VCaP (cell line): ENCODE results near the gene ULK3.

Source experiments
- H3K27ac ChIP-seq: fragments of 450-650 bp; 2 replicates; pipeline ENCODE4 v1.5.1; 2017
- TF ChIP-seq, protein P1 (sequence below): fragments of 450-650 bp; conservative IDR thresholded peaks from 2 replicates; pipeline ENCODE4 v1.5.1; 2017; ENCODE audit warnings: mild to moderate bottlenecking, moderate library complexity

Gene ULK3

DNA sequence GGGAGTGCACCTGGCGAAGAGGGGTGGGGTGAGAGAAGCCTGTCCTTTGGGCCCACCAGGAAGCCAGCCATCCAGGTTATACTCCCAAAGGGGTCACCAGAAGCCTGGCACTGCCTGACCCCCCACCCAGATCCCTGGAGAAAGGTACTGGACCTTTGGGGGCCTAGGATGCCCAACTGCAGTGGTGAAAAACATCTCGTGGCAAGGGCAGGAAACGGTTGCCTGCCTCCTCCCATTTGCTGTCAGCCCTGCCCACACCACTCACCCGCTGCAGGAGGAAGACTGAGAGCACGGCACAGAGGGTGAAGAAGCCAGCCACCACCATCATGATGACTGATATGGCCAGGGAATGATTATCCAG, 2.2 kb upstream of the ULK3 start:
- peak overlapping the region; percentile 100 for H3K27ac ChIP-seq
- TF ChIP-seq, protein P1, sequence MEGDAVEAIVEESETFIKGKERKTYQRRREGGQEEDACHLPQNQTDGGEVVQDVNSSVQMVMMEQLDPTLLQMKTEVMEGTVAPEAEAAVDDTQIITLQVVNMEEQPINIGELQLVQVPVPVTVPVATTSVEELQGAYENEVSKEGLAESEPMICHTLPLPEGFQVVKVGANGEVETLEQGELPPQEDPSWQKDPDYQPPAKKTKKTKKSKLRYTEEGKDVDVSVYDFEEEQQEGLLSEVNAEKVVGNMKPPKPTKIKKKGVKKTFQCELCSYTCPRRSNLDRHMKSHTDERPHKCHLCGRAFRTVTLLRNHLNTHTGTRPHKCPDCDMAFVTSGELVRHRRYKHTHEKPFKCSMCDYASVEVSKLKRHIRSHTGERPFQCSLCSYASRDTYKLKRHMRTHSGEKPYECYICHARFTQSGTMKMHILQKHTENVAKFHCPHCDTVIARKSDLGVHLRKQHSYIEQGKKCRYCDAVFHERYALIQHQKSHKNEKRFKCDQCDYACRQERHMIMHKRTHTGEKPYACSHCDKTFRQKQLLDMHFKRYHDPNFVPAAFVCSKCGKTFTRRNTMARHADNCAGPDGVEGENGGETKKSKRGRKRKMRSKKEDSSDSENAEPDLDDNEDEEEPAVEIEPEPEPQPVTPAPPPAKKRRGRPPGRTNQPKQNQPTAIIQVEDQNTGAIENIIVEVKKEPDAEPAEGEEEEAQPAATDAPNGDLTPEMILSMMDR: no peak

GRCh38 chr15:74844319-74845207, 1.6 kb upstream of the ULK3 start:
- TF ChIP-seq, protein P1: no peak

DNA sequence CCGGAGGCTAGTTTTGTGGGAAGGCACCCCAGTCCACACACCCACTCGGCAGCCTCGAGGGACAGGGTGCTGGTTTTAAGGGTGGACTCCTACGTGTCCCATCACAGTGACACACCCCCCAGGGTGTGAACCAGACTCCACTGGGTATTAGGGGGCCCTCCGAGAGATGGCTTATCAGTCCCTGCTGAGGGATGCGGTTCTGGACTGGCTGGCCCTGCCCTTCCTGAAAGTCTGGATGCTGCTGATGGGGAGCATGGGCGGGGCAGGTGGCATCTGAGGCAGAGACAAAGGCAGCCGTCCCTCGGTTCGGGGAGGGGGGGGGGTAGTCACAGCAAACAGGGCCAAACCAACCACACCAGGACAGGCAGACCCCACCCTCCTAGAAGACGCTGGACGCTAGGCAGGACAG, 939 bp upstream of the ULK3 start:
- peak overlapping the region; percentile 100 for H3K27ac ChIP-seq
- TF ChIP-seq, protein P1: no peak

More at GRCh38 chr15:74844319-74845207, 1.6 kb upstream of the ULK3 start:
- peak overlapping the region; percentile 100 for H3K27ac ChIP-seq

DNA sequence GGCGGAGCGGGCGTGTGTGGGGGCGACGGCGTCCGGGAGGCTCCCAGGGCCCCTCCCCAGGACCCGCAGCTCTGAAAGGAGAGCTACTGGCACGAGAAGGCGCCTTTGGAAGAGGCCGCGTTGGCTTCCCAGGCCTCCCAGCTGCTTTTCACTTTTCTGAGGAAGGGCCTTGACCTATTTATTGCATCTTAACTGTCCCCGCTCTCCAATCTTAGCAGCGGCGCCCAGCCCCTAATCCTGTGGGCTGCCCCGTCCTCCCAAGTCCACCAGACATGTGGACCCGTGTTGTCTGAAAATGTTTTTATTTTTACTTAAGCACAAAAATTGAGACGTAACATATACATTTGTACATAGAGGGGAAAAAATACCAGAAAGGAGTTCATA, 481 bp upstream of the ULK3 start:
- H3K27ac ChIP-seq: peak overlapping the region; percentile 100
- TF ChIP-seq, protein P1: no peak

GRCh38 chr15:74841891-74842373, 1.0 kb downstream of the ULK3 start:
- TF ChIP-seq, protein P1: no peak
- peak overlapping the region; percentile 100 for H3K27ac ChIP-seq

DNA sequence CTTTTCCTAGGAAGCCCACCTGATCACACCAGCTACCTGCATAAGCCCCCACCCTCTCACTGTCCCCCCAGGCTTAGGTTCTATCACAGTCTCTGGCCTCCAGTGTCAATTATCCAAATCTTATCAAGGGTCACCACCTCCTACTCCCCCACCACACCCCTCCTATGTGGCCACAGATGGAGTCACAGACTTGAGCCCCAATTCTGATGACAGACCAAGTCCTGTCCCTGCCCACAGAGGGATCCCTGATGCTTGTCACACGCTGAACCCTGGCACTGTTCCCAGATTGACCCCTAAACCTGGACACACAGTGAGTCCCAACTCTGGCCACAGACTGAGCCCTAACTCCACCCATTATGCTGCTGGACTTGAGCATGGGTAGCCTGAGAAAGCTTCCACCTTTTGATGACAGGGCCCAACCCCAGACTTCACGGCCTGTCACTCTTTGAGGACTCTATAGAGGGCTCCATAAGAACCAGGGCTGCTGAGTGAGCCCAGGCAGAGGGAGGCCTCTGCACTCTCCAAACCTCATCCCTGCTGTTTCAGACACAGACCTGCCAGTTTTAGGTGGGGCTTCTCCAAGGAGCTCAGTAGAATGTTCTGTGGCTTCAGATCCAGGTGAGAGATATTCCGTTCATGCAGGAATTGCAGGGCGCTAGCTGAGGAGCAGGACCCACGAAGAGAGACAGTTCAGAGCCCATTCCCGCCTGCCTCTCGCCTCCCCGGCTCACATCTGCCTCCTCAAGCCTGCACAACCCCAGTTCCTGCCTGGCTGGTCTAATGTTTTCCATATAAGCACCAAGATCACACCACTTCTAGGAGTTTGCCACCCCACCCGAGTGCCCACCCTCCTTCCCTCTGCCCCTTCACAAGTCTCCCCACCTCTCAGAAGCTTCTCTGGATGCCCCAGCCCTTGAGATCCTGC, 1.8 kb downstream of the ULK3 start:
- H3K27ac ChIP-seq: peak overlapping the region; percentile 100
- TF ChIP-seq, protein P1: no peak
